HL-60/S4 treated with phorbol 12-myristate 13-acetate at 8.2 ng/mL for 4 days and 3 days (cell line): ENCODE measurements around the gene MYEOV.

ENCODE experiments used
- in situ Hi-C: fragments of 300-500 bp; cut with MboI; formaldehyde crosslinking; loops from 2 replicates; pipeline ENCODE4 v1.15.0; 2022; ENCODE audit warnings: low sequenced_read_pairs

MYEOV gene

DNA sequence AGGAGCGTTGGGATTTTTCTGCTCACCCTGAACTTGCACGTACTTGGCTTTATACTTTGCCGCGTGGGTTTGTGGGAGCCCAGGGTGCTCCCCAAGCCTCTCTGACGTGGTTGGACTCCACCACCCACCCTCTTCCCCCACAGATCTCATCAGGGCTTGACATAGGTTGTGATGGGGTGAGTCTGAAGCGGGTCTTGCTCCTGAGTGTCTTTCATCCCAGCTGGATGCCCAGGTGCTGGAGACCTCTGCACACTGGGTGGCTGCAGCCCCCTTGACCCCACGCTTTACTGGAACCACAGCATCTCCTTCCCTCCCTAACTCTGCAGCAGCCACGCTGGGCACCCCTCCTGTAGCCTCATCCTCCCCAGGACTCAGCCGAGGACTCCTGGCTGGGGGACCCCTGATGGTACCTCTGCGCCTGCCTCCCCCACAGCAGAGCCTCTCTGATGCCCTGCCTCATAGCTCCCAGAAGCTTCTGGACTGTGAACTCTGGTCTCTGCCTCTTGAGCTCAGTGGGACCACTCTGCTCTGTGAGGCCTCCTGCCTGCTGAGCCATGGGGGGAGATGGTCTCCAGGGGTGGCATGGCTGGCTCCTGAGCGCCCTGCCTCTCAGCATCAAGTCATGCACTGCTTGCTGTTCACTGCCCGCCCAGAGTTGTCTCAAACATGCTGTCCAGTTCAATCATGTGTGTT lies 45.2 kb downstream of the MYEOV start:
- in situ Hi-C loops: no loop called here

DNA sequence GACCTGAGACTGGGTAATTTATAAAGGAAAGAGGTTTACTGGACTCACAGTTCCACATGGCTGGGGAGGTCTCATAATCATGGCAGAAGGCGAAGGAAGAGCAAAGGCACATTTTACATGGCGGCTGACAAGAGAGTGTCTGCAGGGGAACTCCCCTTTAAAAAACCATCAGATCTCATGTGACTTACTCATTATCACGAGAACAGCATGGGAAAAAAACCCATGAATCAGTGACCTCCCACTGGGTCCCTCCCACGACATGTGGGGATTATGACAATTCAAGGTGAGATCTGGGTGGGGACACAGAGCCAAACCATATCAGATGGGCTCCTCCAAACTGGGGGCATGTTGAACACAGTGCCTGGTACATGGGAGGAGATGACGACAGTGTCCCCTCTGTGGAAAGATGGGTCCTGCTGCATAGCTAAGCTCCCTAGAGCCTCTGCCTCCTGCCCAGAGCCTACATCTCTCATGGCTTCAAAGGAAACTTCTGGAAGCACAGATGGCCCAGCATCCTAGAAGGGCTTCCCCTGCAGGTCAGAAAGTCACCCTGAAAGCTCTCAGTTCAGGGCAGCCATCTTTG lies 46.1 kb downstream of the MYEOV start:
- in situ Hi-C loops: no loop called here

DNA sequence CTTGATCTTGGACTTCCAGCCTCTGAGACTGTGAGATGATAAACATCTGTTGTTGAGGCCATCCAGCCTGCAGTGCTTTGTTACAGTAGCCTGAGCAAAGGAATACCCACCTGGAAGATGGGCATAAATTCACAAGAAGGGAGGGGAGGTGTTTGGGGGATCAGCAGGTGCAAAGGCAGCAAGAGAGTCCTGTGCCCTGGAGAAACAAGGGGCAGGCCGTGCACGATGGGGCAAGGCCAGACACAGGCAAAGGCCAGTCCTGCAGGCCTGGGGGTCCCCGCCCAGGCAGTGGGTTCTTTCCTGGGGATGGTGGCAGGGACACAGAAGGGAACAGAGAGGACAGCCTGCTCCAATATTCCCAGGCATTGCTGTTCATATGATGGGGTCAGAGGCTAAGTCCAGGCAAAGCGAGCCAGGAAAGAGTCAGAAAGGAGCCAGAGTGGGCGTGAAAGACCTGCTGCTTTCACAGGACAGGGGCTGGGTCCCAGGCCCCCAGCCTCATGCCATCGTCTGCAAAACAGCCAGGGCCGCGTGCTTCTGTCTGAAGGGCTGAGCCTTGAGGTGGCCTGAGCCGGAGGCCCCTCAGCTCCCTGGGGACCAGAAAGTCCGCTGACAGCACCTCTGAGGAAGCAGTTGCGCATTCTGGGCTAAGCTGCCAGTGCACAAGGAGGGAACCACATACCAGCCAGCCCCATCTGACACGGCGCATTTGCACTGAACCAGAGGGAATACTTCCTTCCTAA lies 48.8 kb downstream of the MYEOV start:
- in situ Hi-C loops: no loop called here

DNA sequence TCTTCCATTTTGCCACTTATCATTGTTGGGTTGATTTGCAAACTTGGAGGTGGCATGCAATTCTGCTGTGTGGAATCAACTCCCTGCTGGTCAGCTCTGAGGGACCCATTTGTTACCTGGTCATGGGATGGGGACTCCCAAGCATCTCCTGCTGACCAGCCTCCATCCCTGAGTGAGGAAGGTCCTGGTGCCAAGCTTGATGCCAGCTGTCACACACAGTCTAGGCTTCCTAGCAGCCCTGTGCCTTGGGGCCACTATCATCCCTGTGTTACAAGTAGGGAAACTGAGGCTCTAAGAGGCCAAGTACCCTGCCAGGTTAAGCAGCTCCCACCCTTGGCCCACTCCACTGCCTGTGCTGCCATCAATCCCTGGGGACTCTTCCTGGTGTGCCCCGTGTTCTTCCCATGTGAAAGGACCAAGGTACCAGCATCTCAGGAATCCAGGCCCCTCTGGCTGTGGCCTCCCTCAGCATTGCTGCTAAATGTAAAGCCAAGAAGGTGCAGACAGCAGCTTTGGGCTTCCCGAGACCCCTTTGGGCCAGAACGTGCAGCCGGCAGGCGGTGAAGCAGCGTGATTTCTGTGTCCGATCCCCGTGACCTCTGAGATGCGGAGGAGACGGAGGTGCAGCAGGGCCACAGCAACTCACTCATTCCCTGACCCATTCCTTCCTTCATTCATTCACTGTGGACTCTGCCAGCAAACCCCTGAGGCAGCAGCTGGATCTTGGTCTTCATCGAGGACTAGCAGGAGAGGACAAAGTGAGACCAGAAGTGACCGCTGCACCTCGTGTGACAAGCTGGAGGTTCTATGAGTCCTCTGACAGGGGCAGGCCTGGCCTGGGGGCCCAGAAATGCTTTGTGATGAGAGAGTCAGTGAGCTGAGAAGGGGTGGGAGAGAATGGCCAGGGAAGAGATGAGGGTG lies 49.7 kb downstream of the MYEOV start:
- in situ Hi-C loops: no loop called here

DNA sequence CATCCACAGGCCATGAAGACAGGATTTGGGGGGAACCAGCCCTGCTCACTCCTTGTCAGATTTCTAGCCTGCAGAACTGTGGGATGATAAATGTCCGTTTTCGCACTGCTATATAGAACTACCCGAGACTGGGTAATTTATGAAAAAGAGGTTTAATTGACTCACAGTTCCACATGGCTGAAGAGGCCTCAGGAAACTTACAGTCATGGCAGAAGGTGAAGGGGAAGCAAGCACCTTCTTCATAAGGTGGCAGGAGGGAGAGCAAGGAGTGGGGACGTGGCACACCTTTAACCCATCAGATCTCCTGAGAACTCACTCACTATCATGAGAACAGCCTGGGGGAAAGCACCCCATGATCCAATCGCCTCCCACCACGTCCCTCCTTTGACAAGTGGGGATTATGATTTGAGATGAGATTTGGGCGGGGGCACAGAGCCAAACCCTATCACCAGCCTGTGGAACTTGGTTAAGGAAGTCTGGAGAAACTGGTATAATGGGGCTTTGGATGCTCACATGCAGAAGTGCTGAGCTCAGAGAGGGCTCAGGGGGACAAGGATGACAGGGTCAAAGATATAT lies 50.7 kb downstream of the MYEOV start:
- in situ Hi-C loops: no loop called here
